Activated CD4-positive, alpha-beta T cell treated with anti-CD3 and anti-CD28 coated beads, Interleukin-2, amount 50 U/mL, for 48 hours (primary cell): ENCODE results near the gene MRPL18.
"Not testable (repeated sequence)": the region's sequence is repeated elsewhere in the genome, so short reads cannot be mapped to it uniquely, and the experiment has no call there.

Experiments used
- DNase-seq, 2 experiments: peaks; one replicate each; pipeline ENCODE4 v3.0.0-alpha.2; 2020

The MRPL18 gene

GRCh38 chr6:159777240-159777904 lies 12.9 kb upstream of the MRPL18 start:
- DNase-seq = no peak

GRCh38 chr6:159778131-159778530 lies 12.1 kb upstream of the MRPL18 start:
- no peak for DNase-seq

GRCh38 chr6:159778542-159779103 lies 11.6 kb upstream of the MRPL18 start:
- DNase-seq = no peak

GRCh38 chr6:159788276-159788675 lies 2.0 kb upstream of the MRPL18 start:
- DNase-seq = peak; percentile 12 to 19

- DNase-seq = peak; percentile 24 to 43
Observed at GRCh38 chr6:159788753-159789376, 1.4 kb upstream of the MRPL18 start.

- DNase-seq = peak; percentile 99 to 100
Observed at GRCh38 chr6:159789377-159790148, 704 bp upstream of the MRPL18 start, which contains the start of gene TCP1. Gene TCP1, minus strand, starts transcription at chr6:159789602. Its CDS starts 134 bp downstream, at chr6:159789468.

GRCh38 chr6:159790956-159791598 lies 810 bp downstream of the MRPL18 start:
- peak in 1 of 2 experiments; percentile 12 for DNase-seq

GRCh38 chr6:159794976-159795375 lies 4.7 kb downstream of the MRPL18 start:
- DNase-seq = not testable (repeated sequence)

- DNase-seq = no peak
Observed at GRCh38 chr6:159797554-159797953, 7.3 kb downstream of the MRPL18 start.

- no peak for DNase-seq
Observed at GRCh38 chr6:159800141-159800865, 10.0 kb downstream of the MRPL18 start, which contains the start of gene PNLDC1. Gene PNLDC1, plus strand, starts transcription at chr6:159800276. Its CDS starts 32 bp downstream, at chr6:159800308.

- no peak for DNase-seq
Observed at GRCh38 chr6:159801935-159802334, 11.7 kb downstream of the MRPL18 start.

- DNase-seq = no peak
Observed at GRCh38 chr6:159804504-159804903, 14.2 kb downstream of the MRPL18 start.

- no peak for DNase-seq
Observed at GRCh38 chr6:159805440-159806020, 15.3 kb downstream of the MRPL18 start.

GRCh38 chr6:159806021-159806458 lies 15.8 kb downstream of the MRPL18 start:
- DNase-seq = no peak

- DNase-seq = no peak
Observed at GRCh38 chr6:159807150-159807858, 17.0 kb downstream of the MRPL18 start.

- DNase-seq = no peak
Observed at GRCh38 chr6:159808647-159809046, 18.4 kb downstream of the MRPL18 start.

GRCh38 chr6:159809149-159809548 lies 18.9 kb downstream of the MRPL18 start:
- no peak for DNase-seq

GRCh38 chr6:159813781-159814180 lies 23.5 kb downstream of the MRPL18 start:
- DNase-seq = no peak

GRCh38 chr6:159815410-159815809 lies 25.1 kb downstream of the MRPL18 start:
- DNase-seq = no peak

GRCh38 chr6:159816775-159817174 lies 26.5 kb downstream of the MRPL18 start:
- not testable (repeated sequence) for DNase-seq
